HG02759 (cell line): ENCODE measurements around the gene MTM1.

Experiments
- ATAC-seq: cut with Tn5 transposase; IDR thresholded peaks from one replicate; pipeline ENCODE4 v1.9.1; 2021; ENCODE audit warnings: mild to moderate bottlenecking, moderate library complexity; ENCODE audit not compliant: unreplicated experiment

Gene MTM1

GRCh38 chrX:150568320-150569154 is at the start of gene MTM1:
Gene MTM1, plus strand, starts transcription at chrX:150568621. Its CDS starts 23,994 bp downstream, at chrX:150592615.
- ATAC-seq, result peak; percentile 93

- ATAC-seq, result no peak
Observed at GRCh38 chrX:150522494-150522893, 45.9 kb upstream of the MTM1 start.

- ATAC-seq, result no peak
Observed at GRCh38 chrX:150525061-150525919, 43.1 kb upstream of the MTM1 start.

GRCh38 chrX:150526692-150527091 is 41.7 kb upstream of the MTM1 start:
- ATAC-seq, result no peak

- no peak for ATAC-seq
Observed at GRCh38 chrX:150527108-150527507, 41.3 kb upstream of the MTM1 start.

- ATAC-seq, result no peak
Observed at GRCh38 chrX:150529587-150529986, 38.8 kb upstream of the MTM1 start.

GRCh38 chrX:150530821-150531220 is 37.6 kb upstream of the MTM1 start:
- no peak for ATAC-seq

- no peak for ATAC-seq
Observed at GRCh38 chrX:150531467-150531866, 37.0 kb upstream of the MTM1 start.

GRCh38 chrX:150533863-150534262 is 34.6 kb upstream of the MTM1 start:
- no peak for ATAC-seq

GRCh38 chrX:150536455-150537116 is 31.8 kb upstream of the MTM1 start:
- no peak for ATAC-seq

- ATAC-seq, result no peak
Observed at GRCh38 chrX:150537851-150538250, 30.6 kb upstream of the MTM1 start.

GRCh38 chrX:150540965-150541364 is 27.5 kb upstream of the MTM1 start:
- ATAC-seq, result no peak

- ATAC-seq, result peak; percentile 31
Observed at GRCh38 chrX:150542846-150543229, 25.6 kb upstream of the MTM1 start.

GRCh38 chrX:150543230-150544155 is 24.9 kb upstream of the MTM1 start:
- peak; percentile 64 for ATAC-seq

- ATAC-seq, result no peak
Observed at GRCh38 chrX:150544222-150544787, 24.1 kb upstream of the MTM1 start.

GRCh38 chrX:150544835-150545770 is 23.3 kb upstream of the MTM1 start:
- ATAC-seq, result no peak

GRCh38 chrX:150546711-150547153 is 21.7 kb upstream of the MTM1 start:
- no peak for ATAC-seq

- ATAC-seq, result peak; percentile 55
Observed at GRCh38 chrX:150547375-150548115, 20.9 kb upstream of the MTM1 start.
